Islet precursor cell (in vitro differentiated cells): ENCODE data around the gene ATP6V1B1.

ENCODE experiments used
- DNase-seq: peaks from one replicate; pipeline ENCODE4 v3.0.0-alpha.2; 2018

Gene ATP6V1B1

DNA sequence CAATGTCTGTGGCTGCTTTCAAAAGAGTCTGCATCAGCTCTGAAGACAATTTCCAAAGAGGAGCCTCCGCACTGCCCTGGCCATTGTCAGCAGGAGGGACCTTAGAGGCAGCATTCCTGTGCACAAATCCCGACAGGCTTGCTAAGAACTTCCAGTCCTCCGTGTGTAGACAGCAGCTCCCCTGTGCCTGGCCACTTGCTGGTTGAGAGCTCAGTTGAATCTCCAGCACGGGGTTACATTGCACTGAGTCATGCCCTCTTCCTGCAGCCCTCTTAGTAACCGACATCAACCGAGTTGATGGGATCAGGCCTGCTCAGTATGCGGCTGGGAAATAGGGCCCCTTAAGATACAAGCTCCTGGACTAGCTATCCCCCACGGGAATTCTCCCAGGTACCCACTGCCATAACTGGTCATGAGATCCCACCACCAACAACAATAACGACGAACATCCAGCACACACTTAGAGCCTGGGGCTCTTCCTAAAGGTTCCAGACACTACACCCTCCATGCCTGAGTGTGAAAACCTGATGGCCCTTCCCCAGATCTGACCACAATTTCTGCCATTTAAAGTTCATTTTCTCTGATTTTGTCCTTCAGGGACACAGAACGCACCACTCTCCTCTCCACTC lies 12.0 kb downstream of the ATP6V1B1 start:
- DNase-seq, result peak; percentile 87

GRCh38 chr2:70948337-70949003 lies 12.8 kb downstream of the ATP6V1B1 start:
- peak; percentile 89 for DNase-seq

DNA sequence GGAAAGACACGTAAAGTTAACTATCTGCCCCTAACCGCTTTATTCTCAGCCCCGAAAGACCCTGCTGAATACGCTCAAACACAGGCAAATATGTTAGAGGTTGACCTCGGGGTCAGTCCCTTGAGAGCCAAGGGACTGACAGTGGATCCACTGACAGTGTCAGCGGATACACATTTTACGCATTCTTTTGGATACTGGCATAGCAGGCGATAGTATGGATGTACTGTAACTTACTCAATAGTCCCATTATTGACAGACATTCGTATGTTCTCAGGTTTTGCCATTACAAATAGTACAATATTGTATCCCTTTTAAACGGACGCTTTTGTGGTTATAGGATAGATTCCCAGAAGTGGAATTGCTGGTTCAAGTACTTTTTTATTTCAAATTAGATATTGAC lies 13.4 kb downstream of the ATP6V1B1 start:
- DNase-seq, result no peak

GRCh38 chr2:70954886-70955285 lies 19.2 kb downstream of the ATP6V1B1 start:
- no peak for DNase-seq

GRCh38 chr2:70956141-70956540 lies 20.4 kb downstream of the ATP6V1B1 start:
- DNase-seq, result no peak

GRCh38 chr2:70957798-70958197 lies 22.1 kb downstream of the ATP6V1B1 start:
- no peak for DNase-seq

- no peak for DNase-seq
Observed at GRCh38 chr2:70958759-70959158, 23.1 kb downstream of the ATP6V1B1 start.

DNA sequence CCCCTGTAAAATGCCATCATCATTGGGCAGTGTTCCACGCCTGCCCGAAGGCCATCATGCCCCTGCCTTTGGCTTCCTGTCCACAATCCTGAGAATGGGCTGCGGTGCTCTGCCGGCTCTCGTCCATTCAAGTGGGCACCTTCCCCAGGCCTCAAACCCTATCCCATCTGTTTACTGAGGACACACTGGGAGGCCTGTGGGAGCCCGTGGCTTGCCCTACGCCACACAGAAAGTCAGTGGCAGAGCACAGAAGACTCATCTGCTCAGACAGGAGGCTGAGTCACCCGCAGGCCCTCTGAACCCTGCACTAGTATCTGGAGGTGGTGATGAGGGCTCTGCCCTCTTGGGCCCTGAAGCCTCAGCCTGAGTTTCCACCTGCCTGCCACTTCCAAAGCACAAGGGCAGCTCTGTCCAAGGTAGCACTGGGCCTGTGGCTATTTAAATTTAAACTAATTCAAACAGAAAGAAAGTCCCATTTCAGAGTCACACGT lies 23.6 kb downstream of the ATP6V1B1 start:
- peak; percentile 54 for DNase-seq

DNA sequence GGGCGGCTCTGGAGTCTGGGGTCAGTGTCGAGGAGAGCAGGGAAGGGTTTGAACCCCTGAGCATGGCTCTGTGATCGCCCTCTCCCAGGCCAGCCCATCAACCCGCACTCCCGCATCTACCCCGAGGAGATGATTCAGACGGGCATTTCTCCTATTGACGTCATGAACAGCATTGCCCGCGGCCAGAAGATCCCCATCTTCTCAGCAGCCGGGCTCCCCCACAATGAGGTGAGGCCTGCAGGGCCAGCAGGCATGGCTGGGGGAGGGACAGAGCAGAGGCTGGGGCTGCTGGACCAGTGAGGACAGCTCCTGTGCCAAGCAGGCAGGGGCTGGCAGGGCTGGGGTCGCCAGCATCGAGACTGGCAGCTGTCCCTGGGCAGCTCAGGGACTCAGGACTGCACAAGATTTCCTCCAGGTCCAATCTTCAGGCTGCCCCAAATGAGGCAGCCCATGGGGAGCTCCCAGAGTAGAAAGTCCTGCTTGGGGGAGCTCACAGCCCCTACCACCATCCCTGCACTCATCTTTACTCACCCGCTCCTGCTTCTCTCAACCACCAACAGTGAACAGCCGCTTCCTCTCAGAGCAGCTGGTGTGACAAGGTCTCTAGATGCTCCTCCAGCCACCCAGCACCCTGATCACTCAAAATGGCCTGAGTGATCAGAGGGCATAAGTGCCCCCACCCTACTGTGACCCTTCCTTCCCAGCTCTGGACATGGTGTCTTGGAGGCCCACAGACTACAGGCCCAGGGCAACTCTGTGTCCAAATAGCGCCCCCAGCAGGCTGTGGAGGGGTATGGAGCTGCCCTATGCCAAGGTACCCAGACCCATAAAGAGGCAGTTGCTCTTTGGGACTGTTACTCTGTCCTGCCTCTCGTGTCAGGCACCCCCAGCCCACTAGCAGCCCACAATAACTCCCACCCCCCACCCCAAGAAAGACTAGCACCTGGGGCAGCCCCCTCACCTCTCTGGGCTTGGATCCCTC lies 24.4 kb downstream of the ATP6V1B1 start:
- no peak for DNase-seq

- peak; percentile 63 for DNase-seq
Observed at GRCh38 chr2:70960833-70961647, 25.3 kb downstream of the ATP6V1B1 start.

GRCh38 chr2:70961648-70961994 lies 25.9 kb downstream of the ATP6V1B1 start:
- no peak for DNase-seq

DNA sequence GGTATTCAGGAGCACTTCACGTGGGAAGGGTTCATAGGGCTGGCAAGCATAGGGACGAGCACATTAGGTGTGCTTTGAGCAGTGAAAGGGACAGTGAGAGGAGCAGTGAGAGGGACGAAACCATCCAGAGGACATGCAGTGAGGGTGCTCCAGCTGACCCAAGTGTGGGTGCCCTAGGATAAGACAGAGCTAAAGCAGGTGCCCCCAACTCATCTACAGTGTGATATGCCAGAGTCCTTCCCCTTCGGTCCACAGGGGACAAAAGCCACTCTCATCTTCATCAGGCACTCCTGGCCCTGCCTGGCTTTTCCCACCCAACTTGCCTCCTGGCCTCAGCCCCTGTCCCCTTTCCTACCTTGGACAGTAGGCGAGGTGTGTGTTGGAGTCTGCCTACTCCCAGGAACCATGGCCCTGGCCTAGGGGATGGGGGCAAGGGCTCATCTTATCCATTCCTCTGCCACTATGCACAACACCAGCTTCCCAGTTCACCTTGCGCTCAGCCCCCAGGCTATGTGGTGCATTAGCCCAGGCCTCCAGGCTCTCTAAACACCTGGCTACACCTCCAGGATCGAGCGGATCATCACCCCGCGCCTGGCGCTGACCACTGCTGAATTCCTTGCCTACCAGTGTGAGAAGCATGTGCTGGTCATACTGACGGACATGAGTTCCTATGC lies 26.6 kb downstream of the ATP6V1B1 start:
- peak; percentile 55 for DNase-seq

- peak; percentile 47 for DNase-seq
Observed at GRCh38 chr2:70962885-70963878, 27.5 kb downstream of the ATP6V1B1 start.

DNA sequence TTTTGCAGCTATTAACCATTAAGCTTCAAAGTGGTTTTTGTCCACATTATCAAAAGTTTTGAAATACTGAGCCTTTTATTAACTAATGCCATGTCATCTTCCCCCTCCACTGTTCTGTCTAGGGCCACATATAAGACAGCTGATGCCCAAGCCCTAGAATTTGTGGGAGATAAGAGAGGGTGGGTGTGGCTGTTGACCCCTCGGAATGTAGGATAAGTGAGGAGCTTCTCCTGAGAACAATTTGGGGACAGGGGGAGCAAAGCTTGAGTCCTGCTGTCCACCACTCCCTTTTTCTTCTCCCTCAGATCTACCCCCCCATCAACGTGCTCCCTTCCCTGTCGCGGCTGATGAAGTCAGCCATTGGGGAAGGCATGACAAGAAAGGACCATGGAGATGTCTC lies 28.4 kb downstream of the ATP6V1B1 start:
- peak; percentile 35 for DNase-seq

- DNase-seq, result peak; percentile 81
Observed at GRCh38 chr2:70964596-70965386, 29.1 kb downstream of the ATP6V1B1 start.

GRCh38 chr2:70965506-70965905 lies 29.8 kb downstream of the ATP6V1B1 start:
- peak; percentile 17 for DNase-seq

GRCh38 chr2:70966681-70967080 lies 31.0 kb downstream of the ATP6V1B1 start:
- DNase-seq, result peak; percentile 47

- DNase-seq, result peak; percentile 8
Observed at GRCh38 chr2:70967189-70967588, 31.5 kb downstream of the ATP6V1B1 start.

DNA sequence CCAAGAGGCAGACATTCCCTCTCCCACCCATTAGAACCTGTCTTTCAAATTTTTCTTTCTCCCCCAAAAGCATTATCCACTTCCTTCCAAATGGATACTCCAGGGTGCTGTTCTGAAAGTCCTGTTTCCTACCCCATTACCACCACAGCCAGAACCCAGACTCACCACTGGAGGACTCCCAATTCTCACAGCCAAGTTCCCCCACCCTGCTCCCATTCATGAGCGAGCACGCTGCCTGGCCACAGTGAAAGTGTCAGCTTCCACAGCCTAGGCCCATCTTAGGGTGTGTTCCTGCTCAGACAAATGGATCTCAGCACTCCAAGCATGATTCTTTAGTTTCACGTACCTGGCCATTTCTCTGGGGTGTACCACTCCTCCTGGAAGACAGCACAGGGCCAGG lies 38.9 kb downstream of the ATP6V1B1 start:
- peak; percentile 22 for DNase-seq

DNA sequence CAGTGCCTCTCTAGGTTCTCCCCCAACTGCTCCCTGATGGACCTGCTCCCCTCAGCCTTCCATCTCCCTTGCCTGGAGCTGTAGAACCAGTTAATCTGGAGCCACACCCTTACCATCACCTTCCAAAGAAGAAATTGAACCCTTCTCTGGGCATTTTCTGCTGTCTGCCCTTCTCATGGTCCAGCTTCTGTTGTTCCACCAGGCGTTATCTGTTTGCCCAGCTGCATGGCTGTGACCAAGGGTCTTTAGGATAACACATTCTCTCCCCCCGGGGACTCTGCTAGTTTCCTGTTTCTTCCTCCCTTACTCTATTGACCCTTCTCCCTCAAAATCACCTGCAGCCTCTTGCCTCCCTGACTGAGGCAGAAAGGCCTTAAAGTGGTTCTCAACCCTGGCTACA lies 39.5 kb downstream of the ATP6V1B1 start:
- DNase-seq, result peak; percentile 28
